Fibroblast of skin of right biceps (primary cell): ENCODE data around the gene FCF1.
"Not testable (repeated sequence)": the region's sequence is repeated elsewhere in the genome, so short reads cannot be mapped to it uniquely, and the experiment has no call there.

Experiments
- DNase-seq: peaks from one replicate; pipeline ENCODE4 v3.0.0-alpha.2; 2013

Gene FCF1

GRCh38 chr14:74702293-74702692 is 10.7 kb upstream of the FCF1 start:
- no peak for DNase-seq

GRCh38 chr14:74703043-74703442 is 9.9 kb upstream of the FCF1 start:
- DNase-seq = no peak

GRCh38 chr14:74704656-74705055 is 8.3 kb upstream of the FCF1 start:
- DNase-seq = no peak

GRCh38 chr14:74705613-74706500 is 7.1 kb upstream of the FCF1 start:
- no peak for DNase-seq

- DNase-seq = no peak
Observed at GRCh38 chr14:74710480-74710879, 2.5 kb upstream of the FCF1 start.

GRCh38 chr14:74711651-74712050 is 1.3 kb upstream of the FCF1 start:
- no peak for DNase-seq

- no peak for DNase-seq
Observed at GRCh38 chr14:74713395-74713735, 421 bp downstream of the FCF1 start.

- DNase-seq = peak; percentile 78
Observed at GRCh38 chr14:74720526-74720925, 7.6 kb downstream of the FCF1 start.

GRCh38 chr14:74723134-74723533 is 10.2 kb downstream of the FCF1 start:
- no peak for DNase-seq

- no peak for DNase-seq
Observed at GRCh38 chr14:74732387-74732786, 19.4 kb downstream of the FCF1 start.

- no peak for DNase-seq
Observed at GRCh38 chr14:74733221-74733620, 20.3 kb downstream of the FCF1 start.

- no peak for DNase-seq
Observed at GRCh38 chr14:74735125-74735524, 22.2 kb downstream of the FCF1 start.

GRCh38 chr14:74737753-74738325 is 24.9 kb downstream of the FCF1 start:
- peak; percentile 11 for DNase-seq

GRCh38 chr14:74739293-74740030 is 26.5 kb downstream of the FCF1 start:
- no peak for DNase-seq

- no peak for DNase-seq
Observed at GRCh38 chr14:74747237-74747636, 34.3 kb downstream of the FCF1 start.

- no peak for DNase-seq
Observed at GRCh38 chr14:74754157-74754556, 41.2 kb downstream of the FCF1 start.

GRCh38 chr14:74754899-74755298 is 42.0 kb downstream of the FCF1 start:
- DNase-seq = no peak

- no peak for DNase-seq
Observed at GRCh38 chr14:74756326-74756725, 43.4 kb downstream of the FCF1 start.

GRCh38 chr14:74758505-74758904 is 45.6 kb downstream of the FCF1 start:
- DNase-seq = not testable (repeated sequence)

GRCh38 chr14:74762917-74763802 is 50.2 kb downstream of the FCF1 start, which contains the start of gene YLPM1:
YLPM1 (plus strand) TSS chr14:74763316; CDS start chr14:74763490, 174 bp downstream.
- DNase-seq = peak; percentile 98

- peak; percentile 19 for DNase-seq
Observed at GRCh38 chr14:74763803-74764531, 51.0 kb downstream of the FCF1 start.

GRCh38 chr14:74765721-74766120 is 52.8 kb downstream of the FCF1 start:
- DNase-seq = no peak
